GM10248 (cell line): ENCODE results near the gene APOM.

ENCODE experiments used
- CTCF ChIA-PET: fragments of 300-600 bp; sonication (Branson Sonifier 250); formaldehyde crosslinking; extraction: SDS; loops from one replicate; lab custom pipeline; 2021; ENCODE audit warnings: antibody characterized with exemption; lab: Yijun Ruan, JAX
- POLR2A ChIA-PET: fragments of 350-650 bp; sonication (Branson Sonifier 250); formaldehyde crosslinking; extraction: SDS; loops from one replicate; lab custom pipeline; 2020; ENCODE audit warnings: antibody characterized with exemption; lab: Yijun Ruan, JAX
- DNase-seq: peaks from one replicate; pipeline ENCODE4 v3.0.0; 2012; ENCODE audit errors: extremely low spot score
- TF ChIP-seq, protein P1 (sequence below): IDR thresholded peaks from 2 replicates; pipeline ENCODE4 v1.5.1; 2012; ENCODE audit warnings: mild to moderate bottlenecking, low read depth; ENCODE audit errors: extremely low read depth, missing control alignments, control extremely low read depth

Gene APOM

GRCh38 chr6:31663126-31663960 is 7.6 kb downstream of the APOM start:
- DNase-seq = no peak
- TF ChIP-seq, protein P1, sequence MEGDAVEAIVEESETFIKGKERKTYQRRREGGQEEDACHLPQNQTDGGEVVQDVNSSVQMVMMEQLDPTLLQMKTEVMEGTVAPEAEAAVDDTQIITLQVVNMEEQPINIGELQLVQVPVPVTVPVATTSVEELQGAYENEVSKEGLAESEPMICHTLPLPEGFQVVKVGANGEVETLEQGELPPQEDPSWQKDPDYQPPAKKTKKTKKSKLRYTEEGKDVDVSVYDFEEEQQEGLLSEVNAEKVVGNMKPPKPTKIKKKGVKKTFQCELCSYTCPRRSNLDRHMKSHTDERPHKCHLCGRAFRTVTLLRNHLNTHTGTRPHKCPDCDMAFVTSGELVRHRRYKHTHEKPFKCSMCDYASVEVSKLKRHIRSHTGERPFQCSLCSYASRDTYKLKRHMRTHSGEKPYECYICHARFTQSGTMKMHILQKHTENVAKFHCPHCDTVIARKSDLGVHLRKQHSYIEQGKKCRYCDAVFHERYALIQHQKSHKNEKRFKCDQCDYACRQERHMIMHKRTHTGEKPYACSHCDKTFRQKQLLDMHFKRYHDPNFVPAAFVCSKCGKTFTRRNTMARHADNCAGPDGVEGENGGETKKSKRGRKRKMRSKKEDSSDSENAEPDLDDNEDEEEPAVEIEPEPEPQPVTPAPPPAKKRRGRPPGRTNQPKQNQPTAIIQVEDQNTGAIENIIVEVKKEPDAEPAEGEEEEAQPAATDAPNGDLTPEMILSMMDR = no peak
- CTCF ChIA-PET = interaction anchor here (1.0 to 4.2 kb wide), 9 partner anchors 8 to 289 kb away, joined by 3 to 27 read pairs (median 4); partner anchors contain the start of genes ATP6V1G2, BAG6, MSH5 and NFKBIL1
- POLR2A ChIA-PET = interaction anchor here (0.6 to 3.3 kb wide), 6 partner anchors 8 to 1041 kb away, joined by 3 to 15 read pairs (median 4); partner anchors contain the start of genes APOM, BAG6 and HSPA1B

GRCh38 chr6:31663961-31664789 is 8.5 kb downstream of the APOM start:
- TF ChIP-seq, protein P1 = no peak
- DNase-seq = no peak
- ChIA-PET CTCF (interaction anchor here (0.9 to 4.2 kb wide), 11 partner anchors 9 to 288 kb away, joined by 3 to 27 read pairs (median 4); partner anchors contain the start of genes ATP6V1G2, BAG6 and NFKBIL1), POLR2A (interaction anchor here (0.6 to 3.3 kb wide), 10 partner anchors 9 to 1036 kb away, joined by 3 to 15 read pairs (median 3); partner anchors contain the start of genes ABHD16A, APOM, BAG6 and HSPA1B)

- POLR2A ChIA-PET = interaction anchor here (0.6 to 3.3 kb wide), 8 partner anchors 10 to 1502 kb away, joined by 3 to 15 read pairs (median 4); partner anchors contain the start of genes ABHD16A, APOM, BAG6 and HSPA1B
- CTCF ChIA-PET = interaction anchor here (0.9 to 4.2 kb wide), 6 partner anchors 10 to 131 kb away, joined by 3 to 27 read pairs (median 4); partner anchors contain the start of genes ATP6V1G2, BAG6 and NFKBIL1
- DNase-seq = peak; percentile 81
- TF ChIP-seq, protein P1 = no peak
These were observed 9.3 kb downstream of the APOM start, which contains the start of gene GPANK1 for GRCh38 chr6:31664790-31665500. Gene GPANK1 (minus strand): TSS chr6:31664997. CDS start chr6:31664478, 519 bp downstream.

DNA sequence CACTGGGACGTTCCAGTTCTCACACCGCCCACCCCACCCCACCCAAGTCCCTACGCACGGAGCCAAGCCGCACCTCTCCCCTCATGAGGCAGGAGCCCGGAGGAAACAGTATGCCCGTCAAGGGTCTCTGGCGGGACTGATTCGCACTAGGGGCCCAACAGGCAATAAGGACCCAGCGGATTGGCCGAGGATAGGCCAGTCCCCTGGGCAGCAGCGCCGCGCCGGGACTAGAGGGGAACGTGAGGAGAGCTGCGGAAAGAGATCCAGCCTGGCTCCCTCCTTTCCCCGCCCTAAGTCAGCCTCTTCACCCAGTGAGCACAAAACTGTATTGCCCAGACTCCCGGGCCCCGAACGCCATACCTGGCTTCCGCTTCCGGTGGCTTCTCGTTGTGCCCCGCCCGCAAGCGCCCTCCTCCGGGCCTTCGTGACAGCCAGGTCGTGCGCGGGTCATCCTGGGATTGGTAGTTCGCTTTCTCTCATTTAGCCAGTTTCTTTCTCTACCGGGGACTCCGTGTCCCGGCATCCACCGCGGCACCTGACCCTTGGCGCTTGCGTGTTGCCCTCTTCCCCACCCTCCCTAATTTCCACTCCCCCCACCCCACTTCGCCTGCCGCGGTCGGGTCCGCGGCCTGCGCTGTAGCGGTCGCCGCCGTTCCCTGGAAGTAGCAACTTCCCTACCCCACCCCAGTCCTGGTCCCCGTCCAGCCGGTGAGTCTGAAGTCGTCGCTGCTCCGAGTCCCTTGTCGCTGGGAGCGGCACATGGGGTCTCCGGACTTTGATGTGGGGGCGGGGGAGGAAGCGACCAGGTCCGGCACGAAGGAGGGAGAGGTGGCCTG is 10.0 kb downstream of the APOM start, which contains the start of gene CSNK2B:
Gene CSNK2B (plus strand): TSS at position 580 of the 836 bp plus-strand sequence. CDS start 752 bp downstream, outside the sequence.
- CTCF ChIA-PET = interaction anchor here (0.9 to 3.5 kb wide), 3 partner anchors 11 to 131 kb away, joined by 3 to 14 read pairs (median 3); partner anchors contain the start of gene LY6G5C
- POLR2A ChIA-PET = interaction anchor here (0.6 to 3.3 kb wide), 10 partner anchors 10 to 1501 kb away, joined by 3 to 15 read pairs (median 3); partner anchors contain the start of genes ABHD16A, APOM, BAG6 and HSPA1B
- TF ChIP-seq, protein P1 = no peak
- DNase-seq = peak; percentile 97

DNA sequence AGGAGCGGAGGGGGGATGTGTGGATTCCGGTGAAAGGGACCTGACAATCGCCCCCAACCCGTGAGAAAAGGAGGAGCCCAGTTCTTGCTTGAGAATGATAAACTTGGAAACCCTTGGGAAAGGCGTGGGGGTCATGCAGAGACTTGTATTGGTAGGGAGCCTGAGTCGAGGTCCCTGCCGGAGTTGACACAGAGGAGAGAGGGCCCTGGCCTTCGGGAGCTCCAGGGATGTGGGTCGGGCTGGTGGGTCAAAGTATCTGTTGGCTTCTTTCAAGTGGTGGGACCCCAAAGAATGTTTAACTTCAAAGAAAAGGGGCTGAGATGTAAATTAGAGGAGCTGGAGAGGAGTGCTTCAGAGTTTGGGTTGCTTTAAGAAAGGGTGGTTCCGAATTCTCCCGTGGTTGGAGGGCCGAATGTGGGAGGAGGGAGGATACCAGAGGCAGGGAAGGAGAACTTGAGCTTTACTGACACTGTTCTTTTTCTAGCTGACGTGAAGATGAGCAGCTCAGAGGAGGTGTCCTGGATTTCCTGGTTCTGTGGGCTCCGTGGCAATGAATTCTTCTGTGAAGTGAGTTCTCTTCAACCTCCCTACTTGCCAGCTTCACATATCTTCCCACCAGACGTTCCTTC is 10.8 kb downstream of the APOM start:
- ChIA-PET CTCF (interaction anchor here (1.0 to 3.5 kb wide), 2 partner anchors 9 to 14 kb away, joined by 3 to 14 read pairs; partner anchors contain the start of gene LY6G5C), POLR2A (interaction anchor here (1.0 kb wide), 1 partner anchor 161 kb away, joined by 3 read pairs; the partner anchor contains the start of gene HSPA1B)
- TF ChIP-seq, protein P1 = no peak
- DNase-seq = no peak
